Nucleus accumbens (tissue), 56 donors: ENCODE results near the gene LPAR1.
"Not testable (repeated sequence)": the region's sequence is repeated elsewhere in the genome, so short reads cannot be mapped to it uniquely, and the experiment has no call there.

Source experiments
- DNase-seq, 56 donors: peaks; one replicate each; lab custom pipeline; 2025; lab: John Stamatoyannopoulos, UW

The LPAR1 gene

GRCh38 chr9:110835404-110835803 lies 202.9 kb downstream of the LPAR1 start:
- no peak for DNase-seq

DNA sequence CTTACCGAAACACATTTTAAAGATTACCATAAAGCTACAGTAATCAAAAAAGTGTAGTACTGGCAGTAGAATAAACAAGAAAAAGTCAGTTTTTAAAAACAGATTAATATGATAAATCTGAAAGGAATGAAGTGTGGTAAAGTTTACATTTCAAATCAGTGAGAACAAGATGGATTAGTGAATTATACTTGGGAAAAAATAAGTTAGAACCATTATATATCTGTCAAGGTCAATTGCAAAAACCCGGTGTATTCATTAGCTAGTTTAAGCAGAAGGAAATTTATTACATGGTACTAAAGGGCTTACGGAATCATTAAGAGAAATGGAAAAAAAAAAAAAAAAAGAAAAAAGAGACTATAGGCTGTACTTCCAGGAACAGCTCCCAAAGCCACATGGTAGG lies 205.3 kb downstream of the LPAR1 start:
- no peak for DNase-seq

- DNase-seq: no peak
Observed at GRCh38 chr9:110830495-110830894, 207.8 kb downstream of the LPAR1 start.

- DNase-seq: peak in 23 of 56 donors; percentile 1 to 65 (median 10)
Observed at GRCh38 chr9:110828264-110828663, 210.0 kb downstream of the LPAR1 start.

GRCh38 chr9:110826400-110826799 lies 211.9 kb downstream of the LPAR1 start:
- DNase-seq: not testable (repeated sequence)

- DNase-seq: no peak
Observed at GRCh38 chr9:110825950-110826349, 212.3 kb downstream of the LPAR1 start.

GRCh38 chr9:110825129-110825528 lies 213.1 kb downstream of the LPAR1 start:
- not testable (repeated sequence) for DNase-seq
